Hepatocyte (in vitro differentiated cells): ENCODE data around the gene FAM167B. TPM values are rescaled to one million over a fixed set of nuclear protein-coding genes. Genes with fewer than 3 reads are reported as not detected.
A peak's percentile ranks its signal among the peaks of the same experiment; 100 is the strongest.
"Not testable (repeated sequence)": the region's sequence is repeated elsewhere in the genome, so short reads cannot be mapped to it uniquely, and the experiment has no call there.

Source experiments
- DNase-seq: peaks from one replicate; pipeline ENCODE4 v3.0.0-alpha.2; 2016; ENCODE audit warnings: low spot score
- H2AFZ ChIP-seq: fragments of 200-600 bp; sonication (generic); 2 replicates; pipeline ENCODE4 v1.6.0; 2016; ENCODE audit warnings: antibody characterized with exemption, mild to moderate bottlenecking
- H3K27ac ChIP-seq: fragments of 200-600 bp; sonication (generic); 2 replicates; pipeline ENCODE4 v1.5.1; 2016; ENCODE audit warnings: mild to moderate bottlenecking
- H3K27me3 ChIP-seq: fragments of 200-600 bp; sonication (generic); 2 replicates; pipeline ENCODE4 v1.6.1; 2016
- H3K36me3 ChIP-seq: fragments of 200-600 bp; sonication (generic); replicated peaks from 2 replicates; pipeline ENCODE4 v1.5.1; 2016; ENCODE audit warnings: low read depth; ENCODE audit not compliant: insufficient read depth
- H3K4me1 ChIP-seq: fragments of 200-600 bp; sonication (generic); 2 replicates; pipeline ENCODE4 v1.5.1; 2016; ENCODE audit warnings: mild to moderate bottlenecking, moderate library complexity; ENCODE audit not compliant: insufficient read depth
- H3K4me2 ChIP-seq: fragments of 200-600 bp; sonication (generic); 2 replicates; pipeline ENCODE4 v1.6.0; 2016
- H3K4me3 ChIP-seq: fragments of 200-600 bp; sonication (generic); 2 replicates; pipeline ENCODE4 v1.5.1; 2016; ENCODE audit warnings: mild to moderate bottlenecking
- H3K79me2 ChIP-seq: fragments of 200-600 bp; sonication (generic); 2 replicates; pipeline ENCODE4 v1.6.0; 2017; ENCODE audit warnings: mild to moderate bottlenecking
- H3K9me2 ChIP-seq: fragments of 200-600 bp; sonication (generic); replicated peaks from 2 replicates; pipeline ENCODE4 v1.6.0; 2017; ENCODE audit warnings: mild to moderate bottlenecking; ENCODE audit not compliant: insufficient read depth
- H3K9me3 ChIP-seq: fragments of 200-600 bp; sonication (generic); 2 replicates; pipeline ENCODE4 v1.5.1; 2016; ENCODE audit warnings: low read depth, mild to moderate bottlenecking
- H4K20me1 ChIP-seq: fragments of 200-600 bp; sonication (generic); 2 replicates; pipeline ENCODE4 v1.6.0; 2016; ENCODE audit warnings: mild to moderate bottlenecking; ENCODE audit not compliant: insufficient read depth, poor library complexity, severe bottlenecking
- CTCF ChIP-seq: fragments of 200-600 bp; sonication (generic); IDR thresholded peaks from 2 replicates; pipeline ENCODE4 v1.5.1; 2016; ENCODE audit warnings: antibody characterized with exemption, mild to moderate bottlenecking; ENCODE audit not compliant: poor library complexity
- EZH2 ChIP-seq: fragments of 200-600 bp; sonication (generic); IDR thresholded peaks from 2 replicates; pipeline ENCODE4 v1.6.1; 2016; ENCODE audit warnings: antibody characterized with exemption, mild to moderate bottlenecking, borderline replicate concordance
- EZH2phosphoT487 ChIP-seq: fragments of 200-600 bp; sonication (generic); IDR thresholded peaks from one replicate; pipeline ENCODE4 v1.6.1; 2018; ENCODE audit warnings: antibody characterized with exemption, mild to moderate bottlenecking, low read depth, moderate library complexity; ENCODE audit not compliant: unreplicated experiment, severe bottlenecking
- WGBS: methylation state at CpG from one replicate; pipeline ENCODE4 v1.1.6; 2016; ENCODE audit warnings: low lambda C conversion rate; ENCODE audit errors: missing lambda C conversion rate; 5-methylcytosine and 5-hydroxymethylcytosine counted together
- polyA plus RNA-seq: library from polyadenylated mRNA; unstranded; fragments of >200 nt; fragmentation: Nextera tagmentation; extraction: Ambion mirVana; gene quantifications from 2 replicates; pipeline ENCODE4 v1.2.1, GENCODE V29; 2016
- total RNA-seq: library from RNA; depleted of rRNA; stranded (reverse); fragments of >200 nt; gene quantifications from 2 replicates; pipeline ENCODE4 v1.2.3, GENCODE V29; 2014

FAM167B gene
- total and polyA plus RNA-seq, 2 experiments from 2014 or later: 0.53 to 0.75 TPM

- no peak for DNase-seq
- H3K36me3 ChIP-seq: no peaks in the 10 kb centered on the region
- peaks cover 8% of the 10 kb centered on the region for H4K20me1 ChIP-seq
- no peak overlapping the region for H3K4me3 ChIP-seq
- no peak overlapping the region for H3K27ac ChIP-seq
- WGBS: 88% methylated on average over 7 of the region's 7 CpGs
- TF ChIP-seq EZH2: no peak
- TF ChIP-seq CTCF: no peak
- no peak for TF ChIP-seq EZH2phosphoT487
- H3K9me3 ChIP-seq: no peaks in the 10 kb centered on the region
- no peak overlapping the region for H2AFZ ChIP-seq
- H3K27me3 ChIP-seq: no peaks in the 10 kb centered on the region
- H3K4me1 ChIP-seq: no peaks in the 10 kb centered on the region
- H3K79me2 ChIP-seq: peaks cover 22% of the 10 kb centered on the region
- H3K4me2 ChIP-seq: no peak overlapping the region
- H3K9me2 ChIP-seq: no peaks in the 10 kb centered on the region
Observed at GRCh38 chr1:32289256-32289655, 42.2 kb downstream of the FAM167B start.

- Histone ChIP-seq H4K20me1 (peaks cover 17% of the 10 kb centered on the region), H3K4me2 (peak overlapping the region; percentile 59), H3K9me2 (no peaks in the 10 kb centered on the region), H3K27me3 (no peaks in the 10 kb centered on the region), H3K4me1 (no peaks in the 10 kb centered on the region), H3K4me3 (peak overlapping the region; percentile 1), H2AFZ (peak overlapping the region; percentile 74), H3K36me3 (no peaks in the 10 kb centered on the region), H3K79me2 (peaks cover 42% of the 10 kb centered on the region), H3K27ac (peak overlapping the region; percentile 85), H3K9me3 (no peaks in the 10 kb centered on the region)
- no peak for DNase-seq
- WGBS: 84% methylated on average over 10 of the region's 10 CpGs
- no peak for TF ChIP-seq EZH2
- TF ChIP-seq EZH2phosphoT487: no peak
- TF ChIP-seq CTCF: no peak
Observed at GRCh38 chr1:32291145-32291707, 44.2 kb downstream of the FAM167B start.

- 2% methylated on average over 38 of the region's 67 CpGs for WGBS
- Histone ChIP-seq H3K4me2 (peak within 1 kb of the TSS; percentile 79), H4K20me1 (peaks cover 22% of the 10 kb centered on the region)
Observed at GRCh38 chr1:32291708-32292538, 44.9 kb downstream of the FAM167B start, which contains the start of gene HDAC1. HDAC1 (plus strand) TSS chr1:32292083; CDS start chr1:32292170, 87 bp downstream.

GRCh38 chr1:32298211-32298610 is 51.2 kb downstream of the FAM167B start:
- H3K9me2 ChIP-seq, H2AFZ ChIP-seq, H3K9me3 ChIP-seq, H3K4me1 ChIP-seq, H3K4me3 ChIP-seq, H3K27ac ChIP-seq, H3K4me2 ChIP-seq, H3K27me3 ChIP-seq, DNase-seq, H3K36me3 ChIP-seq: not testable (repeated sequence)
- peaks cover 99% of the 10 kb centered on the region for H3K79me2 ChIP-seq
- WGBS: 96% methylated on average over 16 of the region's 16 CpGs
- peaks cover 37% of the 10 kb centered on the region for H4K20me1 ChIP-seq

More at GRCh38 chr1:32291708-32292538, 44.9 kb downstream of the FAM167B start, which contains the start of gene HDAC1:
- Histone ChIP-seq H3K79me2 (peaks cover 49% of the 10 kb centered on the region), H3K27me3 (no peaks in the 10 kb centered on the region), H3K36me3 (no peaks in the 10 kb centered on the region), H2AFZ (peak within 1 kb of the TSS; percentile 83), H3K9me3 (no peaks in the 10 kb centered on the region), H3K4me1 (no peaks in the 10 kb centered on the region), H3K4me3 (peak within 1 kb of the TSS; percentile 74), H3K9me2 (no peaks in the 10 kb centered on the region), H3K27ac (peak within 1 kb of the TSS; percentile 85)
- peak; percentile 98 for DNase-seq
- TF ChIP-seq EZH2 (no peak), EZH2phosphoT487 (no peak), CTCF (no peak)
